Left ventricle myocardium inferior (tissue), 1 donor: Measurements from ENCODE around the gene PHLPP1. TPM values are rescaled to one million over a fixed set of nuclear protein-coding genes. Genes with fewer than 3 reads are reported as not detected.
A peak's percentile ranks its signal among the peaks of the same experiment; 100 is the strongest.

Experiments used
- DNase-seq: peaks from one replicate; pipeline ENCODE4 v3.0.0-alpha.2; 2020
- H3K27ac ChIP-seq: fragments of 200-600 bp; replicated peaks from 2 replicates; pipeline ENCODE4 v1.8.0; 2021
- H3K27me3 ChIP-seq: fragments of 200-600 bp; 2 replicates; pipeline ENCODE4 v1.8.0; 2021; ENCODE audit warnings: low read depth
- H3K36me3 ChIP-seq: fragments of 200-600 bp; 2 replicates; pipeline ENCODE4 v1.8.0; 2021
- H3K4me1 ChIP-seq: fragments of 200-600 bp; 2 replicates; pipeline ENCODE4 v1.8.0; 2021
- H3K4me3 ChIP-seq: fragments of 200-600 bp; 2 replicates; pipeline ENCODE4 v1.8.0; 2021; ENCODE audit warnings: mild to moderate bottlenecking, moderate library complexity
- H3K9me3 ChIP-seq: fragments of 200-600 bp; replicated peaks from 2 replicates; pipeline ENCODE4 v1.8.0; 2021
- intact Hi-C: fragments of 100-400 bp; cut with micrococcal nuclease; formaldehyde crosslinking; loops from one replicate; pipeline ENCODE4 v1.11.0; 2022
- total RNA-seq: library from RNA; stranded (reverse); fragmentation: NEBNext Ultra II Directional; extraction: Animal tissue kit (Norgen Biotek cat#: 25700); gene quantifications from one replicate; pipeline ENCODE4 v1.2.1, GENCODE V29; 2021
- TF ChIP-seq, protein P1 (sequence below): fragments of 200-600 bp; IDR thresholded peaks from 2 replicates; pipeline ENCODE4 v1.8.0; 2021; ENCODE audit warnings: antibody characterized with exemption, mild to moderate bottlenecking, borderline replicate concordance
- donor health status: DM: no; HTN: yes; CAD: no; lungs with severe emphysema.

The PHLPP1 gene
- total RNA-seq, 1 donor from 2014 or later: 5.9 TPM

DNA sequence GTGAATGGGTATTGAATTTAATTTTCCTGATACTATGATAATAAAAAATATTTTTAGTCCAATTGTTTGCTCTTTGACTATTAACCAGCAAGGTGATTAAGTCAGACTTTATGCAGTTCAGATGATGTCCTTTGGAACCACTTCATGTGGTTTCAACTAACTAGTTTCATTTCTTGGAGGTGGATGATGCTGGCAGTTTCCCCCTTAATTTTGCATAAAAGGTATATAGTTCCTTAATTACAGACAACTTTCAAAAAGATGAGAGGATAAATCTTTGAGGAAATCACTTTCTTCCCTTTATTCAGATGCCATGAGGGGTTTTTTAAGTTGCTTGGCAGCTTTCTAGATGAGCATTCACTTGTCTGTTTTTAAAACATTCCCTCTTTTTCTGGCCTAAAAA lies 223.1 kb downstream of the PHLPP1 start:
- Histone ChIP-seq H3K27me3 (no peaks in the 10 kb centered on the region), H3K27ac (peak overlapping the region; percentile 71), H3K36me3 (peaks cover 6% of the 10 kb centered on the region), H3K4me3 (no peak overlapping the region), H3K4me1 (peaks cover 32% of the 10 kb centered on the region), H3K9me3 (peaks cover 5% of the 10 kb centered on the region)
- TF ChIP-seq, protein P1, sequence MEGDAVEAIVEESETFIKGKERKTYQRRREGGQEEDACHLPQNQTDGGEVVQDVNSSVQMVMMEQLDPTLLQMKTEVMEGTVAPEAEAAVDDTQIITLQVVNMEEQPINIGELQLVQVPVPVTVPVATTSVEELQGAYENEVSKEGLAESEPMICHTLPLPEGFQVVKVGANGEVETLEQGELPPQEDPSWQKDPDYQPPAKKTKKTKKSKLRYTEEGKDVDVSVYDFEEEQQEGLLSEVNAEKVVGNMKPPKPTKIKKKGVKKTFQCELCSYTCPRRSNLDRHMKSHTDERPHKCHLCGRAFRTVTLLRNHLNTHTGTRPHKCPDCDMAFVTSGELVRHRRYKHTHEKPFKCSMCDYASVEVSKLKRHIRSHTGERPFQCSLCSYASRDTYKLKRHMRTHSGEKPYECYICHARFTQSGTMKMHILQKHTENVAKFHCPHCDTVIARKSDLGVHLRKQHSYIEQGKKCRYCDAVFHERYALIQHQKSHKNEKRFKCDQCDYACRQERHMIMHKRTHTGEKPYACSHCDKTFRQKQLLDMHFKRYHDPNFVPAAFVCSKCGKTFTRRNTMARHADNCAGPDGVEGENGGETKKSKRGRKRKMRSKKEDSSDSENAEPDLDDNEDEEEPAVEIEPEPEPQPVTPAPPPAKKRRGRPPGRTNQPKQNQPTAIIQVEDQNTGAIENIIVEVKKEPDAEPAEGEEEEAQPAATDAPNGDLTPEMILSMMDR: no peak
- intact Hi-C loops: no loop called here
- DNase-seq: no peak

DNA sequence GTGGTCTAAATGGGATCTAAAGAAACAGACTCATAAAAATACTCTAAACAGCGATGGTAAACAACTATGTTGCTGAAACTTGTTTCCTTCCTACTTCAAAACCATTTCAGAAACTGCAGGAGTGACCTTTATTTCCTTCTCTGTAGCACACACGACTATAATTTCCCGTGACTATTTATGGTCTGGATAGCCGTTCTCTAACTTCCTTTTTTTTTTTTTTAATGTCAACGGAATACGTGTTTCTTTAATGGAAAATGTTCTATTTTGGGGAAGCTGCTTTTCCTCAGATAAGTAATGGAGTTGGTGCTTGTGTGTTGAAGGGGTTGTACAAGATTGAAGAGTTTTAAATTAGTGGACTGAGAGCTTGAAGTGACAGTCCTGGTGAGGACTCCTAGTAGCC lies 224.1 kb downstream of the PHLPP1 start:
- DNase-seq: no peak
- Histone ChIP-seq H3K36me3 (peaks cover 6% of the 10 kb centered on the region), H3K4me1 (peaks cover 32% of the 10 kb centered on the region), H3K27ac (peak overlapping the region; percentile 71), H3K9me3 (no peaks in the 10 kb centered on the region), H3K27me3 (no peaks in the 10 kb centered on the region), H3K4me3 (peak overlapping the region; percentile 14)
- intact Hi-C loops: no loop called here
- TF ChIP-seq, protein P1: no peak

DNA sequence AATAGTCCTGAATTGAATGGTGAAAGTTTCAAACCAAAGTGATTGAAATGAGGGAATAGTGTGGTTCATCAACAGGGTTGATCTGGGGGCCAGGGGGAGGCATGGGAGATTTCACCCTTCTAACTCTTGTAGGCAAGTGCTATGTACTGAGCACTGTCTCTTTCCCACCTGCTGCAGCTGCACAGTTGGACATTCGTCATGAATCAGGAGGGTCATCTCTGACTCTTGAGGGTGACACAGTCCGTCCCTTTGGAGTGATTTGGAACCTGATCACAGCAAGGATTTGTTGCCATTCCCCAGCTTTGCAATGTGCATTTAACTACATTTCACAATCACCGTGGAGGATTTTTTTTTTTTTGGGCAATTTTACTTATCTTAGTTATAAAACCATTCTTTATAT lies 224.6 kb downstream of the PHLPP1 start:
- no peak for DNase-seq
- TF ChIP-seq, protein P1: no peak
- H3K36me3 ChIP-seq: peaks cover 8% of the 10 kb centered on the region
- intact Hi-C loops: no loop called here
- H3K4me1 ChIP-seq: peaks cover 32% of the 10 kb centered on the region
- peak overlapping the region; percentile 71 for H3K27ac ChIP-seq
- no peaks in the 10 kb centered on the region for H3K9me3 ChIP-seq
- no peaks in the 10 kb centered on the region for H3K27me3 ChIP-seq
- peak overlapping the region; percentile 14 for H3K4me3 ChIP-seq

DNA sequence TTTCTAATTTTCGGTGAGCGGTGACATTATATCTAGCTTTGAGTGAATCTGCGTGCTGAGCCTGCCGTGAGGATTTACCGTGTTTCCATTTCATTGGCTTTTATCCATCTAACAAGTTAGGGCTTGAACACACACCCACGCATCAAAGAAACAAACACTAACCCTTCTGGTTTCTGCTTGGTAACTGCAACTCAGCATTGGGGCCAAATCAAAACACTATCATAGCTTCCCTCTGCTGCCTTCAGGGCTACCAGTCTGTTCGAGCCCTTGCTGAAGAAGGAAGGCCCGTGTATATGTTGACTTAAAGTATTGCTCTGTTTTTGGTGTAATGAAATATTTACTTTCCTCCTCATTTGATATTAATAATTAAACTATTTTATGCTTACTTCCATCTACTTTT lies 227.2 kb downstream of the PHLPP1 start:
- no peak overlapping the region for H3K27ac ChIP-seq
- H3K9me3 ChIP-seq: no peaks in the 10 kb centered on the region
- H3K4me3 ChIP-seq: no peak overlapping the region
- peaks cover 25% of the 10 kb centered on the region for H3K36me3 ChIP-seq
- no peaks in the 10 kb centered on the region for H3K27me3 ChIP-seq
- no peak for DNase-seq
- TF ChIP-seq, protein P1: no peak
- intact Hi-C loops: no loop called here
- H3K4me1 ChIP-seq: peaks cover 25% of the 10 kb centered on the region

DNA sequence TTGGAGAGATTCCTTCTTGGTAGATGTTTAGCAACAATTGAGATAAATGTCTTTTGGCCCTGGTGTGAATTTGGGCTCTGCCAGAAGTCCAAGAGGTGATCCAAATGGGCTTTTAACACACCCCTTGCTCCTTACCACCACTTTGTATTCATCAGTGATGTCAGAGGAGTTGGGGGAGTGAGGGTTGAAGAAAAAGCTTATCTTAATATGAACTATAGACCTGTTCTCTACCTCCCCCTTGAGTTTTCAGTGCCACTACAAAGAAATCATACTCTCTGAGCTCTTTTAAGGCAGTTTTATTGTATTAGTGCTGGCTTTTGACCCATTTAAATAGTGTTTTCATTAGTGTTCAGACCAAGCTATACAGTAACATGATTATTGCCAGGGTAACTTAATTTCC lies 229.1 kb downstream of the PHLPP1 start:
- TF ChIP-seq, protein P1: no peak
- no peak for DNase-seq
- peaks cover 25% of the 10 kb centered on the region for H3K36me3 ChIP-seq
- no peaks in the 10 kb centered on the region for H3K9me3 ChIP-seq
- intact Hi-C loops: no loop called here
- H3K27ac ChIP-seq: no peak overlapping the region
- no peaks in the 10 kb centered on the region for H3K27me3 ChIP-seq
- H3K4me3 ChIP-seq: no peak overlapping the region
- peaks cover 6% of the 10 kb centered on the region for H3K4me1 ChIP-seq

DNA sequence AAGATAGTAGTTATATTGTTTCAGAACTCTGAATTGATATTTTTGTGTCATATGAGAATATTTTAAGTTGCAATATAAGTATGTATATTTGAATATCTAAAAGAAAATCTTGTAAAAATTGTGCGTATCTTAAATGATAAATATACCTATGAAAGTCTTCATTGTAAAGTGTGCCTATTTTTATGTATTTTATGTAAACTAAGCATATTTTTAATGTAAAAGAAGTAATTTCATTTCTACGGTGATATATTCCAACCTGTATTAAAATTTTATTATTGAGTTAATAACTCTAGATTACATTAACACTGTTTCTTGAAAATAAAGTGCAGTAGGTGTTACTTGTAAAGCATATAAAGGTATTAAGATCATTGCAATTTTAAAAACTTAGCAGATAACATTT lies 233.4 kb downstream of the PHLPP1 start:
- no peak for DNase-seq
- H3K36me3 ChIP-seq: peaks cover 20% of the 10 kb centered on the region
- TF ChIP-seq, protein P1: no peak
- intact Hi-C loops: no loop called here
- no peaks in the 10 kb centered on the region for H3K9me3 ChIP-seq
- peaks cover 9% of the 10 kb centered on the region for H3K4me1 ChIP-seq
- H3K27me3 ChIP-seq: no peaks in the 10 kb centered on the region
- H3K27ac ChIP-seq: no peak overlapping the region
- no peak overlapping the region for H3K4me3 ChIP-seq
